Muscle of arm (tissue), 12 donors: ENCODE results near the gene CCDC186. TPM values are rescaled to one million over a fixed set of nuclear protein-coding genes. Genes with fewer than 3 reads are reported as not detected.

Experiments used
- DNase-seq: peaks from one replicate; pipeline ENCODE4 v3.0.0-alpha.2; 2013
- polyA plus RNA-seq, 12 donors: library from polyadenylated mRNA; unstranded; fragments of 120-200 nt; gene quantifications; one replicate each; pipeline ENCODE4 v1.2.1, GENCODE V29; 2013; ENCODE audit not compliant: insufficient read length in 12 of 12

The CCDC186 gene
- polyA plus RNA-seq, 12 donors: 10.6 to 37.4 (median 16.1) TPM; not detected in 1

GRCh38 chr10:114071178-114071577 lies 102.8 kb downstream of the CCDC186 start:
- DNase-seq: no peak

Other genes starting within 250 kb of the CCDC186 start
- under 1 TPM in 7 of 12 donors, not detected in 5; 0.08 to 0.61 (median 0.17) TPM for gene ADRB1, start 130.3 kb downstream of the CCDC186 start, polyA plus RNA-seq
- gene TDRD1, start 5.2 kb upstream of the CCDC186 start, polyA plus RNA-seq: under 1 TPM in 10 of 12 donors, not detected in 2; 0.08 to 0.44 (median 0.13) TPM
- gene VWA2, start 65.1 kb upstream of the CCDC186 start, polyA plus RNA-seq: 10 to 100 TPM in 1 of 12 donors, 1 to 10 TPM in 2, under 1 TPM in 7, not detected in 2; 0.29 to 20.5 (median 0.44) TPM
- 10 to 100 TPM in 11 of 12 donors, not detected in 1; 32.3 to 48.5 (median 41.1) TPM for gene AFAP1L2, start 230.3 kb upstream of the CCDC186 start, polyA plus RNA-seq